GM21723 (cell line): ENCODE data around the gene MYPOP.
"Not testable (repeated sequence)": the region's sequence is repeated elsewhere in the genome, so short reads cannot be mapped to it uniquely, and the experiment has no call there.

ENCODE experiments used
- ATAC-seq: cut with Tn5 transposase; IDR thresholded peaks from one replicate; pipeline ENCODE4 v1.9.1; 2021; ENCODE audit warnings: mild to moderate bottlenecking, moderate library complexity; ENCODE audit not compliant: unreplicated experiment

Gene MYPOP

DNA sequence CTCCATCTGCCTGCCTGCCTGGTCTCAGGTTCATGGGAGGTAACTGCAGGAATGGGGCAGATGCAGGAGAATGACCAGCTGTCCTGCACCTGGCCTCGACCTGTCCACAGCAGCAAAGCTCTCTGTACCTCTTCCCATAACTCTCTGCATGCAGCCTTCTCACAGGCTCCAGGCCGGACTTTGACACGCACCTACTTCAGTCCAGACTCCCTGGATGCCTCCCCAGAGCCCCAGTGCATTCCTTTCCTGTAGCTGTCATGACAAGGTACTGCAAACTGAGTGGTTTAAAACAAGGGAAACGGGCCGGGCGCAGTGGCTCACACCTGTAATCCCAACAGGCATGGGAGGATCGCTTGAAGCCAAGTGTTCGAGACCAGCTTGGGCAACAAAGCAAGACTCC, 8.9 kb upstream of the MYPOP start:
- no peak for ATAC-seq

DNA sequence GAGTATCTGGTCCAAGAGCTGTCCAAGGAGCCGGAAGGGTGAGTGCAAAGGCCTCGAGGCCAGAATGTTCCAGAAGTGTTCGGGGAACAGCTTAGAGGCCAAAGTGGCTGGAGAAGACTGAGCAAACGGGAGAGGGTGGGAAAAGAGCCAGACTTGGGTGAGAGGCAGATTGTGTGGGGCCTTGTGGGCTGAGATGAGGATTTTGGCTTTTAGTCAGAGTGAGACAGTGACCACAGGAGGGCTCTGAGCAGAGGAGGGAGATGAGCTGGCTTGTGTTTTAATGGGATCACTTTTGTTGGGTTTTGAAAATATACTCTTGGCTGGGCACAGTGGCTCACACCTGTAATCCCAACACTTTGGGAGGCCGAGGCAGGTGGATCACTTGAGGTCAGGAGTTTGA, 6.5 kb upstream of the MYPOP start:
- no peak for ATAC-seq

DNA sequence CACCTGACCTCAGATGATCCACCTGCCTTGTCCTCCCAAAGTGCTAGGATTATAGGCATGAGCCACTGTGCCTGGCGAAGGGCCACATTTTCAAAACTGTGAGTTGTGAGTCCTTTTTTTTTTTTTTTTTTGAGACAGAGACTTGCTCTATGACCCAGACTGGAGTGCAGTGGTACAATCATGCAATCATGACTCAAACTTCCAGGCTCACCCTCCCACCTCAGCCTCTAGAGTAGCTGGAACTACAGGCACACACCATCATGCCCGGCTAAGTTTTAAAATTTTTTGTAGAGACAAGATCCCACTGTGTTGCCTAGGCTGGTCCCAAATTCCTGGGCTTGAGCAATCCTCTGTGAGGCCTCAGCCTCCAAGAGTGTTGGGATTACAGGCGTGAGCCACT, 3.8 kb upstream of the MYPOP start:
- ATAC-seq, result no peak

DNA sequence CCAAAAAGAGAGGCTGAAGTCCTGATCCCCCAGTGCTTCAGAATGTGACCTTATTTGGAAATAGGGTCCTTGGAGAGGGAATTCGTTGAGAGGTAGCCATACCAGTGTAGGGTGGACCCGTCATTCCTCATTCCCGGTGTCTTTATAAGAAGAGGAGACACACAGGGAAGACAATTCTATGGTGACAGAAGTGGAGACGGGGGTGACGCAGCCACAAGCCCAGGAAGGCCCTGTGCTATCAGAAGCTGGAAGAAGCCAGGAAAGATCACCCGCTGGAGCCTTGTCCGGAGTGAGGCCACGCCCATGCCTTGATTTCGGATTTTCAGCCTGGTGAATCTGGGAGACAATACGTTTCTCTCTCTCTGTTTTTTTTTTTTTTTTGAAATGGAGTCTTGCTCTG, 2.6 kb upstream of the MYPOP start:
- no peak for ATAC-seq

DNA sequence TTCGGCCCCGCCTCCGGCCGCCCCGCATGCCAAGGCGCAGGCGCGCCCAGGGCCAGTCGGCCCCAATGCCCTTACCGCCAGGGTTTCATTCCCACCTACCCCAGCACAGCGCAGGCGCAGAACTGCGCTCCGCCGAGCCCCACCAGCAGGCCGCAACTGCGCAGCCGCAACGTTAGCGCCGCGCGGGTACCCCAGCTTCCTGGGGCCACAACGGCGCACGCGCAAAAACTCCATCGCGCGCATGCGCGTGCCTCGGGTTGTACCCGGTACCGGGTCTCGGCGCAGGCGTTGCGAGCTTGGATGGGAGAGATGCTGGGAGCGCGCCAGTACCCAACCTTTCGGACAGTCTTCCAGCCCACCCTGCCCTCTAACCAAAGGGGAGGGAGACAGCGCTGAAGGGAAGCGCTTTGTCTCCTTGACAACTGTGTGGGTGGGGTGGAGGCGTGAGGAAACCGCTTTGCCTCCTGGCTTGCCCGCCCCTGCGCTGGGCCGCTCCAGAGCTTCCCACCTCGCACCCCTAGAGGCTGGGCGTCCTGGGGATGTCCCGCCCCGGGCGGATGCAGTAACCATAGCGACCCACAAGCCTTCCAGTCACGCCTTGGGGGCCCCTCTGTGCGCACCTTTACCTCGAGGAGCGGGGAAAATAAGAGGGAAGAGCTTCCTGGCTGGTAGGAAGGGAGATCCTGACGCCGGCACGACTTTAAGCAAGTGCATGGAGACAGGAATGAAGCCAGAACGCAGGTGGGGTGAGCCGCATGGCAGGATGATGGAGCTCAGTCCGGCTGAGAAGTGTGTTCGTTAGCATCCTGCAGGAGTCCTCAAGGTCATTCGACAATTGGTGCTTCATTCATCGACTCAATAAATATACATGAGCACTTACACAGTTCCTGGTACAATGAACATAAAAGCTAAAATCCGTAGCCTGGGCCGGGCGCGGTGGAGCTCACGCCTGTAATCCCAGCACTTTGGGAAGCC, 525 bp upstream of the MYPOP start:
- peak; percentile 76 for ATAC-seq

DNA sequence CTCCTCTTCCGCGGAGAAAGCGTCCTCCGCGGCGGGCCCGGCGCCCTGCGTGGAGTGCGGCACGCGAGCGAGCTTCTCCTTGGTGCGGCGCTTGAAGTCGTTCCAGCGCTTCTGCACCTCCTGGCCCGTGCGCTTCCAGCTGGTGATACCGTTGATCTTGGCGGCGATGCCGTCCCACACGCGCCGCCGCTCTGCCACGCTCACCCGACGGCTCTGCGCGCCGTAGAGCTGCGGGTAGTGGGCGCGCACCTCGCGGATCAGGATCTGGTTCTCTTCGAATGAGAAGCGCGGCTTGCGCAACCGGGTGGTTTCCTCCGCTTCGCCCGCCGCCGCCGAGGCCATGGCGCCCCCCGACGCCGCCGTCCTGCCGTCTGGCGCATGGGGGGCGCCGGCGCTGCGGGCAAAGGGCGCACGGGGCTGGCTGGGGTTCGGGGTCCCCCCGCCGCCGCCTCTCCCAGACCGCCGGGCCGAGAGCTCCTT, 941 bp downstream of the MYPOP start:
- no peak for ATAC-seq

DNA sequence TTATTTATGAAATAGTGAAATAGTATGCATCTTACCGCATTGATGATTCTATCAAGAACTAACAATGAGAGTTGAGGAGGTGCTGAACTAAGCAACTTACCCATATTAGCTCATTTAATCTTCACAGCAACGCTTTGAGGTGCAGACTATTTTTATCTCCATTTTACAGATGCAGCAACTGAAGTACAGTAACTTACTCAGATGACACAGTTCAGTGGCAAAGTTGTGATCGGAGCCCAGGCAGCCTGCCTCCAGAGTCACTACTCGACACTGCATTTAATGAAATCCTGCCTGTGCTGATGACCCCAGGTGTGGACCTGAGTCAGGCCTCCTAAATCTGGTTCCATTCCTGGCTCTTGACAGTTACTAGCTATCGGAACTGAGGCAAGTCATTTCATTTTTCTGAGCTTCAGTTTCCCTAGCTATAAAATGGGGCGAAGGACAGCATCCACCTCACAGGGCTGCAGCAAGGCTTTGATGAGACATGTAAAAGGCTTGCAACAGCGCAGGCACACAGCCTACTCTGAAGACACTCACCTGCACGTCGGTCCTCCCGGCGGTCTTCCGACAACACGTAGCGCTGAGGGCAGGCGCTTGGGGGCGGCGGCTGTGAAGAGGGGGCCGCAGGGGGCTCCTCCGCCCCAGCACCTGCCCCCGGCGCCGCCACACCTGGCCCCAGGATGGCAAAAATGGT, 1.5 kb downstream of the MYPOP start:
- no peak for ATAC-seq

DNA sequence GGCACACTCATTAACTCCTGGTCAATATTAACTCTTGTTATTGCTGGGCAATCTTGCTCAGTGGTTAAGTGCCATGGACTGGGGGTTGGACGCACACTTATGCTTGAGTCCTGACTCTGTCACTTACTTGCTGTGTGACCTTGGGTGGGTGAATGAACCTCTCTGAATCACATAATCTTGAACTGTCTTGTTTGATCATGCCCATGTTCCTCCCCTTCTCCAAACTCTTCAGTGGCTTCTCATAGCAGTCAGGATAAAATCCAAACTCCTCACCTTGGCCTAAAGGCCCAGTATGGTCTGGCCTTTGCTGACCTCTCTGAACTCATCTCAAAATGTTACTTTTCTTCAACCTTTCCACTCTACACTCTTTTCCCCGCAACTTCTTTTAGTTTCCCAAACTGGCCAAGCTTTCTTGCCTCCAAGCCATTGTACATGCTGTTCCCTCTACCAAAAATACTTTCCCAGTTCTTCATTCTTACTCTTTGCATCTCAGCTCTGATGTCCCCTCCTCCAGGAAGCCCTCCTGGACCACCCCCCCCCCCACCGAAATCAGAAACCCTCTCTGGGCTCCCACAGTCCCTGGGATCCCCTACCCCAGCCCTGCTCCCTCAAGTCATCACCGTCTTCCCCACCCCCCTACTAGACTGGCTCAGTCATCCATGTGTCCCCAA, 2.4 kb downstream of the MYPOP start:
- ATAC-seq, result no peak

DNA sequence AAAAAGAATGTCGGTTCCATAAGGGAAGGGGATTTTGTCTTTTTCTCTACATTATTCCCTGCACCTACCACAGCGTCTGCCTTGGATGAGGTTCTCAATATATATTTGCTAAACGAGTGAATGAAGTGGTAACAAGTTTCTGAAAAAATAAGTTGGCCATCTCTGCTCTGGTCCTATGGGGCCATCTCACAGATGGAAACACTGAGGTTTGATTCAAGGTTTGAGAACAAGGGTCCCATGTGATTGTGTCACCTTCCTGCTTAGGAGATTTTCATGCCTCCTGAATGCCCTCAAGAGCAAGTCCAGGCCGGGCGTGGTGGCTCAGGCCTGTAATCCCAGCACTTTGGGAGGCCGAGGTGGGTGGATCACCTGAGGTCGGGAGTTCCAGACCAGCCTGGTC, 3.2 kb downstream of the MYPOP start:
- no peak for ATAC-seq

DNA sequence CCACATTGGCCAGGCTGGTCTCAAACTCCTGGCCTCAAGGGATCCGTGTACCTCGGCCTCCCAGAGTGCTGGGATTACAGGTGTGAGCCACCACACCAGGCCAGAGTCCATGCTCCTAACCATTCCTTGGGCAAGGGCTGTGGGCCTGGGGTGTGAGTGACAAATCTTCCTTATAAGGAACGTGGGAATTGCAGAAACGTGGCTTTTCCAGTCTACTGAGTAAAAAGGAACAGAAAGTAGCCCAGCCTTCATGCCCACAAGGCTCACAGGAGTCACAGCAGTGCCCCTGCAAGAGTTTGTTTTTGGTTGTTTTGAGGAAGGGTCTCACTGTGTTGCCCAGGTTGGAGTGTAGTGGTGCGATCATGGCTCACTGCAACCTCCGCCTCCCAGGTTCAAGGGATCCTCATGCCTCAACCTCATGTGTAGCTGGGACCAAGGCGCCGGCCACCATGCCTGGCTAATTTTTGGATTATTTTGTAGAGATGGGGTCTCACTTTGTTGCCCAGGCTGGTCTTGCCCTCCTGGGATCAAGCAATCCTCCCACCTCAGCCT, 5.1 kb downstream of the MYPOP start:
- no peak for ATAC-seq

DNA sequence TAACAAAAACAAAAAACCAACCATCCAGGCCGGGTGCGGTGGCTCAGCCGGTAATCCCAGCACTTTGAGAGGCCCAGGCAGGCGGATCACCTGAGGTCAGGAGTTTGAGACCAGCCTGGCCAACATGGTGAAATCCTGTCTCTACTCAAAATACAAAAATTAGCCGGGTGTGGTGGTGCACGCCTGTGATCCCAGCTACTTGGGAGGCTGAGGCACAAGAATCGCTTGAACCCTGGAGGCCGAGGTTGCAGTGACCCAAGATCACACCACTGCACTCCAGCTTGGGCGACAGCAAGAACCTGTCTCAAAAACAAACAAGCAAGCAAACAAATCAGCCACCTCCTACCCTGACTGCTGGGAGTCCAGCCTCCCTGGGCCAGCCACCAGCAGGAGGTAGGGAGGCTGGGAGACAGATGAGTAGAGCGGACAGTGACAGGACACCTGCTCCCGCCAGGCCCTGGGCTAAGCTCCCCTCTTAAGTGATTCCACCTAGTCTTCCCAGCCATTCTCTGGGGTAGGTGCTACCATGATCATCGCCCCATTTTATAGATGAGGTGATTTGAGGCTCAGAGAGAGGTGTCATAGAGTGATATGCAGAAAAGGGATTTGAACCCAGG, 6.3 kb downstream of the MYPOP start:
- not testable (repeated sequence) for ATAC-seq

DNA sequence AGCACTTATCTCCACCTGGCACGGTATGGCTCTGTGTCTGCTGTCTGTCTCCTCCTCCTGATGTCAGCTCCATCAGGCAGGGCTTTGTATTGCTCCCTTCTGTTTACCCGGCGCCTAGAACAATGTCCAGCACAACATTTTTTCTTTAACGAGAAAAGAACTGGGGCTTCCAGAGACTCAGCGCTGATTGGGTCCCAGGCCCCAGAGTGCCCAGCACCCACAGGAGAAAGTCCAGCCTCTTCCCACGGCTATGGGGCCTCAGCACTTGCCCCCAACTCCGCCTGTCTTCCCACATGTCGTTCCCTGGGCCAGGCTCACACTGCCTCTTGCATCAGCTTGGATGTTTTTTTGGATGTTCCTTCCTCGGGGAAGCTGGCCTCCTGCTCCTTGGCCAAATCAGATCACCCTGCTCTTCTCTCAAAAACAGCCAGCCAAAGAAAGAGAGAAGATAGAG, 6.9 kb downstream of the MYPOP start:
- ATAC-seq, result no peak

DNA sequence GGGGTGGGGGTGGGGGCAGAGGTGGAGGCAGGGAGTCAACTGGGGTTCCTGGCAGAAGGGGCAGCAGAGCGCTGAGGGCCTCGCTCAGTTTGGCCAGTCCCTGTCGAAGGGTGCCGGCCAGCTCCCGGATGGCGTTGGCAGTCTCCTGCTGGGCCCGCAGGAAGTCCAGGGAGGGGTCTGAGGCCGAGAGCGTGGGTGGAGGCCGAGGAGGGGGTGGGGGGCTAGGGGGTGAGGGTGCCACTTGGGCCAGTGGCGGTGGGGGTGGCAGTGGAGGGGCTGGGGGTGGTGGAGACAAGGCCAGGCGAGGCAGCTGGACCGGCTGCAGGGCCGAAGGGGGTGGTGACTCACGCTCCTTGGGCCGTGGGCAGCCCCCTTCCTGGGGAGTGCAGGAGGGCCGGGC, 11.5 kb downstream of the MYPOP start:
- no peak for ATAC-seq

DNA sequence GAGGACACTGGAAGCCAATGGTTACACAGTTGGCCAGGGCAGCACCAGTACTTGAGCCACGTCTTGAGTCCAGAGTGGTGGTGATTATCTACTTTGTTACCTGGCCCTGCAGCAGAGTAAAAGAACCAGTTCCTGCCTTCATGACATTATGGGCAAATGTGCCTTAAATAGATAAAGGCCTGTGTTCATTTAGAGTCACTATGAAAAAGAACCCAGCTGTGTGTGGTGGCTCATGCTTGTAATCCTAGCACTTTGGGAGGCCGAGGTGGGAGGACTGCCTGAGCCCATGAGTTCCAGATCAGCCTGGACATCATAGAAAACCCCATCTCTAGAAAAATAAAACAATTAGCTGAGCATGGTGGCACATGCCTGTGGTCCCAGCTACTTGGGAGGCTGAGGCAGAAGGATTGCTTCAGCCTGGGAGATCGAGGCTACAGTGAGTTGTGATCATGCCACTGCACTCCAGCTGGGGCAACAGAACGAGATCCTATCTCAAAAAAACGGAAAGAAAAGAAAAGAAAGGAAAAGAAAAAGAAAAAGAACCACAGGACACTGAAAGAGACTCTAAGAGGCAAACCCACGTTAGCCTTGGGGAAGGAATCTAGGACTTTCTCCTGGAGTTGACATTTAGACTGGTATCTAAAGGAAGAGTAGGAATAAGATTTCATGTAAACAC, 13.1 kb downstream of the MYPOP start:
- ATAC-seq, result no peak

DNA sequence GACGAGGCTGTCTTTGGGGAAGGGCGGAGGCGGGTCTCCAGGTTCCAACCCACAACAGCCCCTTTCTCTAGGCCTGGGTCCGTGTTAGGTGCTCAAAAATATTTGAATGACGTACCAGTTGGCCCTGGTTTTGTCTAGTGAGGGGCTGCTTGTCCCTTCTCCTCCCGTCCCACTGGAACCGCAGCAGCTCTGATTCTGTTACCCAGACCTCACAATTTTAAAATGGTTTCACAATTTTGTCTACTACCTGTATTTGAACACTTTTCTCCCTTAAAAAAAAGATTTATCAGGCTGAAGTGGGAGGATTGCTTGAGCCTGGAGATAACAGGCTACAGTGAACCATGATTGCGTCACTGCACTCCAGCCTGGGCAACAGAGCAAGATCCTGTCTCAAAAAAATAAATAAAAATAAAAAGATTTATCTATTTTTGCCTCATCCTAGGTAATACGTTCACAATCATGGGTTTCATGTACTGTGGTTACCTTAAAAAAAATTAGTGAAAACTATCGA, 15.2 kb downstream of the MYPOP start:
- no peak for ATAC-seq

DNA sequence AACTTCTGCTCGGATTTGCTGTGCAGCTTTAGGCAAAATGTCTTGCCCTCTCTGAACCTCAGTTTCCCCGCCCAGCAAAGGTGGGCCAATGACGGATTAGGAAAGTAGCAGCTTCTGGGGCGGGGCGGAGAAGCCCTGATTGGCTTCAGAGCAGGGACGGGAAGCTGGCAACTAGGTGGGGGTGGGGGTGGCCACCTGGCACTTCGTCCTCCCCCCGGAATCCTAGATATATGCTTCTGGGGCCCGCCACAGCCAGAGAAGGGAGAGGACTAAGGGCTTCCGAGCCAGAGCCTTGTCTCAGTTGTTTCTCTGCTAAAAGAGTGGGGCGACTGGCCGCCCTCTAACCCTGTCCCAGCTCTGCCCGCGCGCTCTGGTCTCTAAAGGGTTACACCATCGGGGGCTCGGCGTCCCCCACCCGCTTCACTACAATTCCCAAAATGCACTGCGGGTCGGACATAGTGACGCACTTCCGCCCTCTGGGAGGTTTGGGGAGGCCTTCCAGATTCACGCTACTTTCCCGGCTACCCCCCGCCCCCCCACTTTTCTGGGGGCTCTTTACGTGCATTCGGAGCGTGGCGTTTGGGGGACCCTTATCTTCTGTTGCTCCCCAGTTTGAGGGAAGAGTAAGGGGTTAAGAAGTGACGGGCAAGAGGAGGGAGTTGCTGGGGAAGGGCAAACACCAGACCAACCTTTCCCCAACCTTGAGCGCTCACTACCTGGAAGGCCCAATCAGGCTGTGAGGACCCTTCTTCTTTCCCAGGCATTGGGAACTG, 15.8 kb downstream of the MYPOP start:
- peak; percentile 57 for ATAC-seq

DNA sequence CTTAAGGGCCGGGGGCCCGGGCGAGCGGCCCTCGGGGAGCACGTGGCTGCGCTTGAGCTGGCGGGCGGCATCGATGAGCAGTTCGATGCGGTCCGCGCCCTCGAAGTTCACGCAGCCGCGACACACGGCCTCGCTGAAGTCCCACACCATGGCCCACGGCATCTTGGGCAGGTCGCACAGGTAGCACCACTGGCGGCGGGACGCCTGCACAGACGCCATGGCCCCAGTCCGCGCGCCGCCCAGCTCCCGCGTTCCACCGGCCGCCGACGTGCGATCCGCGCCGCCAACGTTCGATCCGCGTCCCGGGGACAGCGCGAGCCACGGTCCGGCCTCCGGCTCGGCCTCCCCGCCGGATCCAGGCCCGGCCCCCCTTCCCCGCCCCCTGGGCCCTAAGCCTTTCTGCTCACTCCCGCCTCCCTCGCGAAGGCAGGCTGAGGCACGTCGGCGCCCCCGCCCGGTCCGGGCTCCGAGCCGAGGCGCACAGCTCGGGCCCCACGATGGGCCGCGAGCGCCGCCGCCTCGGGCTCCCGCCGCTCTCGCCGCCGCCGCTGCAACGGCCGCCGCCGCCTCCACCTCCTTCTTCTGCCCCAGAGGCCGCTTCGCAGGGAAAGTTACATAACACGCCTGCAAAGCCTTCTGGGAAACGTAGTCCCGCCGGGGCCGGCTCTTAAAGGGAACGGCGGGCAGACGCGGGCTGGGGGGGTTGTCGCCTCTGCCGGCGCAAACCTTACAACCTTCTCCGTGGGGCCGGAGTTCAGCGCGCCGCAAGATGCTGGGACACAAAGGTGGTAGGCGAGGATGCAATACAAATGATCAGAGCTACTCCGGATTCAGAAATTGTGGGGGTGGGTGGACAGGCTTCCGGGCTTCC, 16.6 kb downstream of the MYPOP start, which contains the start of gene IRF2BP1:
IRF2BP1 (minus strand) TSS at position 586 of the 871 bp plus-strand sequence; CDS start at position 219, 367 bp downstream.
- peak; percentile 55 for ATAC-seq
